ENCODE data around the gene ITGAL.

ITGAL gene

DNA sequence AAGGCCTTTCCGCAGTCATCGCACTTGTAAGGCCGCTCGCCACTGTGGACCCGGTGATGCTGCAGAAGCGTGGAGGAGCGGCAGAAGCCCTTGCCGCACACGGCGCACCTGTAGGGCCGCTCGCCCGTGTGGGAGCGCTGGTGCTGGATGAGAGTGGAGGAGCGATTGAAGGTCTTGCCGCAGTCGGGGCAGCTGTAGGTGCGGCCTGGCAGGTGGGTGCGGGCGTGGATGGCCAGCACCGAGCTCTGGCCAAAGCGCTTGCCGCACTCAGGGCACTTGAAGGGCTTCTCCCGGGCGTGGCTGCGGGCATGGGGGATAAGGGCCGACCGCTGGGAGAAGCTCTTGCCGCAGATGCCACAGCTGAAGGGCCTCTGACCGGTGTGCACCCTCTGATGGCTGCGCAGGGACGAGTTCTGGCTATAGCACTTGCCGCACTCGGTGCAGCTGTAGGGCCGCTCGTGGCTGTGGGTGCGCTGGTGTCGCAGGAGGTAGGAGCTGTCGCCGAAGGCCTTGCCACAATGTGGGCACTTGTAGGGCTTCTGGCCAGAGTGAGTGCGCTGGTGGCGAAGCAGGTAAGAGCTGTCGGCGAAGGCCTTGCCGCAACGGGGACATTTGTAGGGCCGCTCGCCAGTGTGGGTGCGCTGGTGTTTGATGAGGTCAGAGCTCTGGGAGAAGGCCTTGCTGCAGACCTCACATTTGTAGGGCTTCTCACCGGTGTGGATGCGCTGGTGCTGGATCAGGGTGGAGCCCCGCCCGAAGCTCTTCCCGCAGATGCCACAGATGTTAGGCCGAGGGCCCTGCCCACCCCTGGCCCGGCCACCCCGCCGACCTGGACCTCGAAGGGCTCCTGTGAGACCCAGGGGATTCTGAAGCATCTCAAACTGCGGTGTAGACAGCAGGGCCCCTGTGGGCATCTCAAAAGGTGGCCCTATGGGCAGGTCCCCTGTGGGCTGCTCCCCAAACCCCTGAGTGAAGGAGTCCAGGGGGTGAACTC, 52.3 kb downstream of the ITGAL start:
- no peaks in the 10 kb centered on the region for H3K27me3 ChIP-seq
- peaks cover 3% of the 10 kb centered on the region for H3K4me1 ChIP-seq
- no peak overlapping the region for H3K4me3 ChIP-seq (ENCODE audit: low read depth, low read length)
- H3K36me3 ChIP-seq: peaks cover 7% of the 10 kb centered on the region
- TF ChIP-seq, protein P1, sequence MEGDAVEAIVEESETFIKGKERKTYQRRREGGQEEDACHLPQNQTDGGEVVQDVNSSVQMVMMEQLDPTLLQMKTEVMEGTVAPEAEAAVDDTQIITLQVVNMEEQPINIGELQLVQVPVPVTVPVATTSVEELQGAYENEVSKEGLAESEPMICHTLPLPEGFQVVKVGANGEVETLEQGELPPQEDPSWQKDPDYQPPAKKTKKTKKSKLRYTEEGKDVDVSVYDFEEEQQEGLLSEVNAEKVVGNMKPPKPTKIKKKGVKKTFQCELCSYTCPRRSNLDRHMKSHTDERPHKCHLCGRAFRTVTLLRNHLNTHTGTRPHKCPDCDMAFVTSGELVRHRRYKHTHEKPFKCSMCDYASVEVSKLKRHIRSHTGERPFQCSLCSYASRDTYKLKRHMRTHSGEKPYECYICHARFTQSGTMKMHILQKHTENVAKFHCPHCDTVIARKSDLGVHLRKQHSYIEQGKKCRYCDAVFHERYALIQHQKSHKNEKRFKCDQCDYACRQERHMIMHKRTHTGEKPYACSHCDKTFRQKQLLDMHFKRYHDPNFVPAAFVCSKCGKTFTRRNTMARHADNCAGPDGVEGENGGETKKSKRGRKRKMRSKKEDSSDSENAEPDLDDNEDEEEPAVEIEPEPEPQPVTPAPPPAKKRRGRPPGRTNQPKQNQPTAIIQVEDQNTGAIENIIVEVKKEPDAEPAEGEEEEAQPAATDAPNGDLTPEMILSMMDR (IDR thresholded peaks at IDR 0.05; ENCODE audit: low read depth, low read length): no peak
- DNase-seq: no peak
- no peaks in the 10 kb centered on the region for H3K9me3 ChIP-seq

GRCh38 chr16:30525844-30526136, 53.2 kb downstream of the ITGAL start:
- DNase-seq: no peak
- no peaks in the 10 kb centered on the region for H3K27me3 ChIP-seq
- peak overlapping the region; percentile 76 for H3K4me3 ChIP-seq (ENCODE audit: low read depth, low read length)
- peaks cover 7% of the 10 kb centered on the region for H3K36me3 ChIP-seq
- TF ChIP-seq, protein P1 (IDR thresholded peaks at IDR 0.05; ENCODE audit: low read depth, low read length): no peak
- peaks cover 3% of the 10 kb centered on the region for H3K4me1 ChIP-seq
- no peaks in the 10 kb centered on the region for H3K9me3 ChIP-seq

DNA sequence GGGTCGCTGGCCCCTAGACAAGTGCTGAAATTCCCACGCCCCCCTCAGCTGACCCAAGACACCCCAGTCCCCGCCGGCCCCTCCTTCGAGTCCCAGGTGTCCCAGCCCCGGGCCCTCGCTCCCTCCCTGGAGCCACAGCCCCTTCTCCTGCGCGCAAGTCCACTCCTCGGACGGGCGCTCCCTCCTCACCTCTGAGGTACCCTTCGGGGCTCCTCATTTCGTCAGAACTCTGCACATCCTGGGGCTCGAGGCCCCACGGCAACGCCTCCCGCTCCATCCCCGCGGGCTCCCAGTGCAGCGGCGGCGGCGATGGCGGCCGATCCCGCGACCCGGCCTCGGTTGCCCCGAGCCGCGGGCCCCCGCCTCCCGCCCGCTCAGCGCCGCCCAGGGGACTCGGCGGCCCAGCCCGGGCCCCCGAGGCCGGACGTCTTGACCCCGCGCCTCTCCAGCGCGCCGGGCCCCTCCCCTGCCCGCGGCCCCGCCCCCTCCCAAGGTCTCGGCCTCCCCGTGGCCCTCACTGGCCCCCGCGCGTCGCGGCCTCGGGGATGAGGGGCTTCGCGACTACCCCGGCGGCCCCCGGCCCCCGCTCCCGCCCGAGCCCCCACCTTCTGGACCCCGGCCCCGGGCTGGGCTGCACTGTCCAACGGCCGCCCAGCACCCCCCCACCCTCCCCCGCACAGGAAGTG, 53.7 kb downstream of the ITGAL start, which contains the start of gene ZNF768:
Gene ZNF768, minus strand, starts transcription at position 430 of the 686 bp plus-strand sequence. Its CDS starts 153 bp downstream, at position 277.
- TF ChIP-seq, protein P1 (IDR thresholded peaks at IDR 0.05; ENCODE audit: low read depth, low read length): no peak
- Histone ChIP-seq H3K36me3 (peaks cover 7% of the 10 kb centered on the region), H3K4me3 (ENCODE audit: low read depth, low read length) (peak within 1 kb of the TSS; percentile 76), H3K27me3 (no peaks in the 10 kb centered on the region), H3K4me1 (peaks cover 3% of the 10 kb centered on the region), H3K9me3 (no peaks in the 10 kb centered on the region)
- DNase-seq: no peak

GRCh38 chr16:30526823-30527634, 54.5 kb downstream of the ITGAL start:
- peaks cover 7% of the 10 kb centered on the region for H3K36me3 ChIP-seq
- H3K27me3 ChIP-seq: no peaks in the 10 kb centered on the region
- no peaks in the 10 kb centered on the region for H3K9me3 ChIP-seq
- peak overlapping the region; percentile 76 for H3K4me3 ChIP-seq (ENCODE audit: low read depth, low read length)
- DNase-seq: peak; percentile 99
- H3K4me1 ChIP-seq: peaks cover 3% of the 10 kb centered on the region
- TF ChIP-seq, protein P1 (IDR thresholded peaks at IDR 0.05; ENCODE audit: low read depth, low read length): peak; percentile 33

DNA sequence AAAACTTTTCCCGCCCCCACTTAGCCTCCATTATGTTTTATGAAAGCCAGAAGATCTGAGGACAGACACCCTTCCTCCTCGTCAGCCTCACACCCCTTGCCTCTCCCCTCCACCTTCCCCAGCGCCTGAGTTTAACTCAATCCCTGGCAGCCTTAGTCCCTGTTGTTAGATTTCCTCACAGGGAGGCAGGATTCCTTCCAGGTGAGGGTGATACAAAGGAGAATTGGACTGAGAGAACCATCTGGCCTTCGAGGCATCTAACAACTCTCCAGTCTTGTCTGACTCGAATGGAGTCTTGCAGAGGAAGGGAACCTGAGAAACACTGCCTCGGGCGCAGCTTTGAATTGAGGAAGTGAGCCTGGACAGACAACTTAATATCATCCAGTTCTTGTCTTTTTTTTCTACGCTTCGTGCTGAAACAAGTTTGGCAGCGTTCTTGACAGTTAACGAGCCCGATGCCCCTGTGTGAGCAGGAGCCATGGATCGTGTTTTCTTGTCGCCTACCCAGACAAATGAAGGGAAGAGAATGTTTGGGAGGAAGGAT, 55.2 kb downstream of the ITGAL start:
- DNase-seq: no peak

More for the DNA sequence above, 55.2 kb downstream of the ITGAL start:
- Histone ChIP-seq H3K36me3 (peaks cover 7% of the 10 kb centered on the region), H3K4me3 (ENCODE audit: low read depth, low read length) (peak overlapping the region; percentile 39), H3K4me1 (peaks cover 3% of the 10 kb centered on the region), H3K27me3 (no peaks in the 10 kb centered on the region), H3K9me3 (no peaks in the 10 kb centered on the region)
- TF ChIP-seq, protein P1 (IDR thresholded peaks at IDR 0.05; ENCODE audit: low read depth, low read length): no peak
